ENCODE results near the gene HOXD9. TPM values are rescaled to one million over a fixed set of nuclear protein-coding genes. Genes with fewer than 3 reads are reported as not detected.

Gene HOXD9
- total RNA-seq, 1 experiment from 2014 or later, result not detected

DNA sequence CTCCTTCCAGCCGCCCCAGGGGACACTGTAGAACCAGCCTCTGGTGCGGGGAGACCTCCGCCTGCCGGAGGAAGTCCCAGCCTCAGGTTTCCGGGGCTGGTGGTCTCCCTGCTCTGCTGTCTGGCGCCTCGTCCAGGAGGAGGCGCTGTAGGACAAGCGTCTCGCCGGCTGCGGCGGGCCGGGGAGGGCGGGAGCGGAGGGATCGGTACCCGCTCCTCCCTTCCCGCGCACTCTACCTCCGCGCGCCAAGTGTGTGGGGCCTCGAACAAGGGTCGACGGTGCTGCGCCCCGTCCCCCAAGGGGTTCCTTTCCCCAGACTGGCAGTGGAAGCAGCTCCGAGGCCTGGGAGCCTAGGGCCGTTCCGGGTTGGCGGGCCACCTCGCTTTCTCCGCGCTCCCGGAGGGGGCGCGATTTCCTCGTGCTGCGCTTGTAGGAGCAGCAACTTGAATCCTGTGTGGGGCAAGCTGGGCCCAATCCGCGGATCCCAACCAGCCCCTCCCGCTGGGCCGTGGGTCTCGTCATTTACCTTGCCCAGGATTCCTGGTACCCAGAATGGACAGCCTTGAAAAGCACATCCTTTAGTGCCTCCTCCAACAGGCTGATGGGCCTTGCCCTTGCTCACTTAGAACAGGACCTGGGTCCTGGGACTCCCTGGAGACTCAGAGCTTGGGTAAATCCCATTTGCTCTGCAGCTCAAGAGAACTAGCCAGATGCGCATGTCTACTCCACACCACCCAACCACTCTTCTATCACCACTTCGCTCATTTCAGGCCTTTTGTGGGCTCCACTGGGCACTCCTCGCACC, 18.2 kb downstream of the HOXD9 start (continued):
- TF ChIP-seq, protein P1, sequence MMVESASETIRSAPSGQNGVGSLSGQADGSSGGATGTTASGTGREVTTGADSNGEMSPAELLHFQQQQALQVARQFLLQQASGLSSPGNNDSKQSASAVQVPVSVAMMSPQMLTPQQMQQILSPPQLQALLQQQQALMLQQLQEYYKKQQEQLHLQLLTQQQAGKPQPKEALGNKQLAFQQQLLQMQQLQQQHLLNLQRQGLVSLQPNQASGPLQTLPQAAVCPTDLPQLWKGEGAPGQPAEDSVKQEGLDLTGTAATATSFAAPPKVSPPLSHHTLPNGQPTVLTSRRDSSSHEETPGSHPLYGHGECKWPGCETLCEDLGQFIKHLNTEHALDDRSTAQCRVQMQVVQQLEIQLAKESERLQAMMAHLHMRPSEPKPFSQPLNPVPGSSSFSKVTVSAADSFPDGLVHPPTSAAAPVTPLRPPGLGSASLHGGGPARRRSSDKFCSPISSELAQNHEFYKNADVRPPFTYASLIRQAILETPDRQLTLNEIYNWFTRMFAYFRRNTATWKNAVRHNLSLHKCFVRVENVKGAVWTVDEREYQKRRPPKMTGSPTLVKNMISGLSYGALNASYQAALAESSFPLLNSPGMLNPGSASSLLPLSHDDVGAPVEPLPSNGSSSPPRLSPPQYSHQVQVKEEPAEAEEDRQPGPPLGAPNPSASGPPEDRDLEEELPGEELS (CRISPR knock-in tag; IDR thresholded peaks at IDR 0.05), result peak; percentile 67; the same call in 1 of the 2 replicates
- TF ChIP-seq, protein P2, sequence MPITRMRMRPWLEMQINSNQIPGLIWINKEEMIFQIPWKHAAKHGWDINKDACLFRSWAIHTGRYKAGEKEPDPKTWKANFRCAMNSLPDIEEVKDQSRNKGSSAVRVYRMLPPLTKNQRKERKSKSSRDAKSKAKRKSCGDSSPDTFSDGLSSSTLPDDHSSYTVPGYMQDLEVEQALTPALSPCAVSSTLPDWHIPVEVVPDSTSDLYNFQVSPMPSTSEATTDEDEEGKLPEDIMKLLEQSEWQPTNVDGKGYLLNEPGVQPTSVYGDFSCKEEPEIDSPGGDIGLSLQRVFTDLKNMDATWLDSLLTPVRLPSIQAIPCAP (CRISPR knock-in tag; IDR thresholded peaks at IDR 0.05), result peak; percentile 83
- TF ChIP-seq HMGA2 (CRISPR knock-in tag; IDR thresholded peaks at IDR 0.05) (no peak), SMAD3 (CRISPR knock-in tag; IDR thresholded peaks at IDR 0.05; ENCODE audit: borderline replicate concordance) (peak; percentile 79; the same call in 1 of the 2 replicates), NFE2L1 (CRISPR knock-in tag; IDR thresholded peaks at IDR 0.05) (no peak), ZBTB21 (CRISPR knock-in tag; IDR thresholded peaks at IDR 0.05; ENCODE audit: borderline replicate concordance) (no peak), FOXP1 (CRISPR knock-in tag; IDR thresholded peaks at IDR 0.05; ENCODE audit: borderline replicate concordance) (peak; percentile 87; the same call in 1 of the 2 replicates), ZNF232 (CRISPR knock-in tag; IDR thresholded peaks at IDR 0.05) (peak; percentile 85), ZNF219 (CRISPR knock-in tag; IDR thresholded peaks at IDR 0.05; ENCODE audit: borderline replicate concordance) (no peak), ESRRA (CRISPR knock-in tag; IDR thresholded peaks at IDR 0.05; ENCODE audit: borderline replicate concordance) (peak; percentile 64; the same call in 1 of the 2 replicates), JUN (CRISPR knock-in tag; IDR thresholded peaks at IDR 0.05) (no peak), ZNF121 (CRISPR knock-in tag; IDR thresholded peaks at IDR 0.05) (peak; percentile 95), NR2C2 (CRISPR knock-in tag; IDR thresholded peaks at IDR 0.05) (no peak), OVOL2 (CRISPR knock-in tag; IDR thresholded peaks at IDR 0.05; ENCODE audit: borderline replicate concordance) (no peak), TEAD4 (CRISPR knock-in tag; IDR thresholded peaks at IDR 0.05) (no peak), SP1 (CRISPR knock-in tag; conservative IDR thresholded peaks at IDR 0.05) (peak; percentile 54; the same call in 1 of the 2 replicates), NFYB (CRISPR knock-in tag; conservative IDR thresholded peaks at IDR 0.05; ENCODE audit: low read depth) (no peak), ZNF138 (CRISPR knock-in tag; conservative IDR thresholded peaks at IDR 0.05) (no peak), ZNF263 (CRISPR knock-in tag; IDR thresholded peaks at IDR 0.05; ENCODE audit: low read depth) (0 out of 2 replicates have a peak, but pooled peaks have one; percentile 25)
- TF ChIP-seq, protein P3, sequence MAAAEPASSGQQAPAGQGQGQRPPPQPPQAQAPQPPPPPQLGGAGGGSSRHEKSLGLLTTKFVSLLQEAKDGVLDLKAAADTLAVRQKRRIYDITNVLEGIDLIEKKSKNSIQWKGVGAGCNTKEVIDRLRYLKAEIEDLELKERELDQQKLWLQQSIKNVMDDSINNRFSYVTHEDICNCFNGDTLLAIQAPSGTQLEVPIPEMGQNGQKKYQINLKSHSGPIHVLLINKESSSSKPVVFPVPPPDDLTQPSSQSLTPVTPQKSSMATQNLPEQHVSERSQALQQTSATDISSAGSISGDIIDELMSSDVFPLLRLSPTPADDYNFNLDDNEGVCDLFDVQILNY (CRISPR knock-in tag; IDR thresholded peaks at IDR 0.05), result peak; percentile 56; the same call in 1 of the 2 replicates
- TF ChIP-seq, protein P4, sequence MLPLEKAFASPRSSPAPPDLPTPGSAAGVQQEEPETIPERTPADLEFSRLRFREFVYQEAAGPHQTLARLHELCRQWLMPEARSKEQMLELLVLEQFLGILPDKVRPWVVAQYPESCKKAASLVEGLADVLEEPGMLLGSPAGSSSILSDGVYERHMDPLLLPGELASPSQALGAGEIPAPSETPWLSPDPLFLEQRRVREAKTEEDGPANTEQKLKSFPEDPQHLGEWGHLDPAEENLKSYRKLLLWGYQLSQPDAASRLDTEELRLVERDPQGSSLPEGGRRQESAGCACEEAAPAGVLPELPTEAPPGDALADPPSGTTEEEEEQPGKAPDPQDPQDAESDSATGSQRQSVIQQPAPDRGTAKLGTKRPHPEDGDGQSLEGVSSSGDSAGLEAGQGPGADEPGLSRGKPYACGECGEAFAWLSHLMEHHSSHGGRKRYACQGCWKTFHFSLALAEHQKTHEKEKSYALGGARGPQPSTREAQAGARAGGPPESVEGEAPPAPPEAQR (CRISPR knock-in tag; IDR thresholded peaks at IDR 0.05), result no peak
- TF ChIP-seq, protein P5, sequence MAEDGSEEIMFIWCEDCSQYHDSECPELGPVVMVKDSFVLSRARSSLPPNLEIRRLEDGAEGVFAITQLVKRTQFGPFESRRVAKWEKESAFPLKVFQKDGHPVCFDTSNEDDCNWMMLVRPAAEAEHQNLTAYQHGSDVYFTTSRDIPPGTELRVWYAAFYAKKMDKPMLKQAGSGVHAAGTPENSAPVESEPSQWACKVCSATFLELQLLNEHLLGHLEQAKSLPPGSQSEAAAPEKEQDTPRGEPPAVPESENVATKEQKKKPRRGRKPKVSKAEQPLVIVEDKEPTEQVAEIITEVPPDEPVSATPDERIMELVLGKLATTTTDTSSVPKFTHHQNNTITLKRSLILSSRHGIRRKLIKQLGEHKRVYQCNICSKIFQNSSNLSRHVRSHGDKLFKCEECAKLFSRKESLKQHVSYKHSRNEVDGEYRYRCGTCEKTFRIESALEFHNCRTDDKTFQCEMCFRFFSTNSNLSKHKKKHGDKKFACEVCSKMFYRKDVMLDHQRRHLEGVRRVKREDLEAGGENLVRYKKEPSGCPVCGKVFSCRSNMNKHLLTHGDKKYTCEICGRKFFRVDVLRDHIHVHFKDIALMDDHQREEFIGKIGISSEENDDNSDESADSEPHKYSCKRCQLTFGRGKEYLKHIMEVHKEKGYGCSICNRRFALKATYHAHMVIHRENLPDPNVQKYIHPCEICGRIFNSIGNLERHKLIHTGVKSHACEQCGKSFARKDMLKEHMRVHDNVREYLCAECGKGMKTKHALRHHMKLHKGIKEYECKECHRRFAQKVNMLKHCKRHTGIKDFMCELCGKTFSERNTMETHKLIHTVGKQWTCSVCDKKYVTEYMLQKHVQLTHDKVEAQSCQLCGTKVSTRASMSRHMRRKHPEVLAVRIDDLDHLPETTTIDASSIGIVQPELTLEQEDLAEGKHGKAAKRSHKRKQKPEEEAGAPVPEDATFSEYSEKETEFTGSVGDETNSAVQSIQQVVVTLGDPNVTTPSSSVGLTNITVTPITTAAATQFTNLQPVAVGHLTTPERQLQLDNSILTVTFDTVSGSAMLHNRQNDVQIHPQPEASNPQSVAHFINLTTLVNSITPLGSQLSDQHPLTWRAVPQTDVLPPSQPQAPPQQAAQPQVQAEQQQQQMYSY (CRISPR knock-in tag; IDR thresholded peaks at IDR 0.05), result no peak
- TF ChIP-seq, protein P6, sequence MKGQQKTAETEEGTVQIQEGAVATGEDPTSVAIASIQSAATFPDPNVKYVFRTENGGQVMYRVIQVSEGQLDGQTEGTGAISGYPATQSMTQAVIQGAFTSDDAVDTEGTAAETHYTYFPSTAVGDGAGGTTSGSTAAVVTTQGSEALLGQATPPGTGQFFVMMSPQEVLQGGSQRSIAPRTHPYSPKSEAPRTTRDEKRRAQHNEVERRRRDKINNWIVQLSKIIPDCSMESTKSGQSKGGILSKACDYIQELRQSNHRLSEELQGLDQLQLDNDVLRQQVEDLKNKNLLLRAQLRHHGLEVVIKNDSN (CRISPR knock-in tag; IDR thresholded peaks at IDR 0.05), result no peak
- TF ChIP-seq, protein P7, sequence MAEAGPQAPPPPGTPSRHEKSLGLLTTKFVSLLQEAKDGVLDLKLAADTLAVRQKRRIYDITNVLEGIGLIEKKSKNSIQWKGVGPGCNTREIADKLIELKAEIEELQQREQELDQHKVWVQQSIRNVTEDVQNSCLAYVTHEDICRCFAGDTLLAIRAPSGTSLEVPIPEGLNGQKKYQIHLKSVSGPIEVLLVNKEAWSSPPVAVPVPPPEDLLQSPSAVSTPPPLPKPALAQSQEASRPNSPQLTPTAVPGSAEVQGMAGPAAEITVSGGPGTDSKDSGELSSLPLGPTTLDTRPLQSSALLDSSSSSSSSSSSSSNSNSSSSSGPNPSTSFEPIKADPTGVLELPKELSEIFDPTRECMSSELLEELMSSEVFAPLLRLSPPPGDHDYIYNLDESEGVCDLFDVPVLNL (CRISPR knock-in tag; IDR thresholded peaks at IDR 0.05; ENCODE audit: borderline replicate concordance, low read depth), result 0 out of 2 replicates have a peak, but pooled peaks have one; percentile 67
- TF ChIP-seq, protein P8, sequence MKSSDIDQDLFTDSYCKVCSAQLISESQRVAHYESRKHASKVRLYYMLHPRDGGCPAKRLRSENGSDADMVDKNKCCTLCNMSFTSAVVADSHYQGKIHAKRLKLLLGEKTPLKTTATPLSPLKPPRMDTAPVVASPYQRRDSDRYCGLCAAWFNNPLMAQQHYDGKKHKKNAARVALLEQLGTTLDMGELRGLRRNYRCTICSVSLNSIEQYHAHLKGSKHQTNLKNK (CRISPR knock-in tag; IDR thresholded peaks at IDR 0.05), result no peak
- TF ChIP-seq, protein P9, sequence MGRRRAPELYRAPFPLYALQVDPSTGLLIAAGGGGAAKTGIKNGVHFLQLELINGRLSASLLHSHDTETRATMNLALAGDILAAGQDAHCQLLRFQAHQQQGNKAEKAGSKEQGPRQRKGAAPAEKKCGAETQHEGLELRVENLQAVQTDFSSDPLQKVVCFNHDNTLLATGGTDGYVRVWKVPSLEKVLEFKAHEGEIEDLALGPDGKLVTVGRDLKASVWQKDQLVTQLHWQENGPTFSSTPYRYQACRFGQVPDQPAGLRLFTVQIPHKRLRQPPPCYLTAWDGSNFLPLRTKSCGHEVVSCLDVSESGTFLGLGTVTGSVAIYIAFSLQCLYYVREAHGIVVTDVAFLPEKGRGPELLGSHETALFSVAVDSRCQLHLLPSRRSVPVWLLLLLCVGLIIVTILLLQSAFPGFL (CRISPR knock-in tag; IDR thresholded peaks at IDR 0.05; ENCODE audit: borderline replicate concordance), result no peak

Data from WTC11 (cell line).